22Rv1 (cell line): Measurements from ENCODE around the gene MYOCD.

ENCODE experiments used
- H3K27ac ChIP-seq: fragments of 450-650 bp; 2 replicates; pipeline ENCODE4 v1.5.1; 2017
- ZFX ChIP-seq: fragments of 450-650 bp; IDR thresholded peaks from 2 replicates; pipeline ENCODE4 v1.6.1; 2017; ENCODE audit warnings: antibody characterized with exemption, borderline replicate concordance
- TF ChIP-seq, protein P1 (sequence below): fragments of 450-650 bp; IDR thresholded peaks from 2 replicates; pipeline ENCODE4 v1.5.1; 2017; ENCODE audit warnings: mild to moderate bottlenecking

The MYOCD gene

GRCh38 chr17:12623220-12623848 lies 42.4 kb upstream of the MYOCD start:
- no peak overlapping the region for H3K27ac ChIP-seq
- TF ChIP-seq, protein P1, sequence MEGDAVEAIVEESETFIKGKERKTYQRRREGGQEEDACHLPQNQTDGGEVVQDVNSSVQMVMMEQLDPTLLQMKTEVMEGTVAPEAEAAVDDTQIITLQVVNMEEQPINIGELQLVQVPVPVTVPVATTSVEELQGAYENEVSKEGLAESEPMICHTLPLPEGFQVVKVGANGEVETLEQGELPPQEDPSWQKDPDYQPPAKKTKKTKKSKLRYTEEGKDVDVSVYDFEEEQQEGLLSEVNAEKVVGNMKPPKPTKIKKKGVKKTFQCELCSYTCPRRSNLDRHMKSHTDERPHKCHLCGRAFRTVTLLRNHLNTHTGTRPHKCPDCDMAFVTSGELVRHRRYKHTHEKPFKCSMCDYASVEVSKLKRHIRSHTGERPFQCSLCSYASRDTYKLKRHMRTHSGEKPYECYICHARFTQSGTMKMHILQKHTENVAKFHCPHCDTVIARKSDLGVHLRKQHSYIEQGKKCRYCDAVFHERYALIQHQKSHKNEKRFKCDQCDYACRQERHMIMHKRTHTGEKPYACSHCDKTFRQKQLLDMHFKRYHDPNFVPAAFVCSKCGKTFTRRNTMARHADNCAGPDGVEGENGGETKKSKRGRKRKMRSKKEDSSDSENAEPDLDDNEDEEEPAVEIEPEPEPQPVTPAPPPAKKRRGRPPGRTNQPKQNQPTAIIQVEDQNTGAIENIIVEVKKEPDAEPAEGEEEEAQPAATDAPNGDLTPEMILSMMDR: no peak
- no peak for TF ChIP-seq ZFX

DNA sequence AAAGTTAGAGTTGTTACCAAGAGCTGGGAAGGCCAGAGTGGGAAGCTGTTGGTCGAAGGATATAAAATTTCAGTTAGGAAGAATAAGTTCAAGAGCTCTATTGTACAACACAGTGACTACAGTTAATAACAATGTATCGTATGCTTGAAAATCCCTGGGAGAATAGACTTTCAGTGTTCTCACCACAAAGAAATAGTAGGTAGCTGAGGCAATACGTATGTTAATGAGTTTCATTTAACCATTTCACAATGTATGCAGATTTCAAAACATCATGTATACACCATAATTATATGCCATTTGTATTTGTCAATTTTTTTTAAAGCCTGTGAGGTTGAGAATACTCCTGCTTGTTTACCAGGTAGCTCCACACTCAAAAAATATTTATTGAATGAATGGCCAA lies 41.5 kb upstream of the MYOCD start:
- no peak overlapping the region for H3K27ac ChIP-seq
- TF ChIP-seq, protein P1: no peak
- no peak for TF ChIP-seq ZFX

DNA sequence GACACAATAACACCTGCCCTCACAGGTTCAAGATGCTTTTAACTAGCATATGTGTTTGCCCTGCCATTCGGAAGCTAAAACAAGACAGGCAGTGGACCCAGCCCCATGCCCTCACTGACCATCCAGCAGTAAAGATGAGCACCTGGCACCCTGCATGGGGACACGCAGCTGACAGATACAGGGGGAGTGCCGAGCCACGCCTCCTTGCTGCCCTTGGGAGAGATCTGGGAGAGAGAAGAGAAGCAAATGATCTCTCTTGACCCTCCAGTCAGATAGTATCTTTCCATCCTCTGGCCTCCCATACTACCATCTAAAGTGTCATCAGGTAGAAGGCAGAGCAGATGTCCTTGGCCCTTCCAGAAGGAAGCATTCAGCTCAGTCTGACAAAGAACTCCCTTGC lies 40.6 kb upstream of the MYOCD start:
- no peak for TF ChIP-seq ZFX
- TF ChIP-seq, protein P1: no peak
- no peak overlapping the region for H3K27ac ChIP-seq

- TF ChIP-seq, protein P1: no peak
- no peak for TF ChIP-seq ZFX
- H3K27ac ChIP-seq: no peak overlapping the region
These were observed 38.5 kb upstream of the MYOCD start for GRCh38 chr17:12627177-12627629.

GRCh38 chr17:12627781-12628451 lies 37.8 kb upstream of the MYOCD start:
- H3K27ac ChIP-seq: no peak overlapping the region
- TF ChIP-seq ZFX: no peak
- TF ChIP-seq, protein P1: no peak

GRCh38 chr17:12631076-12631475 lies 34.6 kb upstream of the MYOCD start:
- TF ChIP-seq, protein P1: no peak
- TF ChIP-seq ZFX: no peak
- no peak overlapping the region for H3K27ac ChIP-seq

DNA sequence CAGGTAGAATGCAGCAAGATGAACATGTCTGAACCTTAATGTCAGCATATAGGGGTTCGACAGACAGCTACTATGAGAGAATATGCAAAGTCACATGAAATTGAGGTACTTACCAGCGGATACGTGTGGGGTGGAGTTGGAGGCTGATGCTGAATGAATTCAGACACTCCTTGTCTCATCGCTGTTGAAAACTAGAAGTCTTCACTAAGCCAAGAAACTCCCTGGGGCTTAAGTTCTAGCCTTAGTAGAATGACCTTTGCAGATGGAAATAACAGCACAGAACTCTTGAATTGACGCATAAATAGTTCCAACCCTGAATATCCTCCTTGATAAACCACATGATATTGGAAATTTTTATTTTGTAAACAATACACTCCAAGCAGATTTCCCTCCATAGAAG lies 32.9 kb upstream of the MYOCD start:
- no peak for TF ChIP-seq ZFX
- TF ChIP-seq, protein P1: no peak
- H3K27ac ChIP-seq: no peak overlapping the region
